T-helper 2 cell (primary cell): ENCODE data around the gene EEFSEC.

Experiments
- DNase-seq, 5 experiments: peaks; one replicate each; pipeline versions ENCODE4 v3.0.0 to v3.0.0-alpha.2; 2012 to 2022

EEFSEC gene

DNA sequence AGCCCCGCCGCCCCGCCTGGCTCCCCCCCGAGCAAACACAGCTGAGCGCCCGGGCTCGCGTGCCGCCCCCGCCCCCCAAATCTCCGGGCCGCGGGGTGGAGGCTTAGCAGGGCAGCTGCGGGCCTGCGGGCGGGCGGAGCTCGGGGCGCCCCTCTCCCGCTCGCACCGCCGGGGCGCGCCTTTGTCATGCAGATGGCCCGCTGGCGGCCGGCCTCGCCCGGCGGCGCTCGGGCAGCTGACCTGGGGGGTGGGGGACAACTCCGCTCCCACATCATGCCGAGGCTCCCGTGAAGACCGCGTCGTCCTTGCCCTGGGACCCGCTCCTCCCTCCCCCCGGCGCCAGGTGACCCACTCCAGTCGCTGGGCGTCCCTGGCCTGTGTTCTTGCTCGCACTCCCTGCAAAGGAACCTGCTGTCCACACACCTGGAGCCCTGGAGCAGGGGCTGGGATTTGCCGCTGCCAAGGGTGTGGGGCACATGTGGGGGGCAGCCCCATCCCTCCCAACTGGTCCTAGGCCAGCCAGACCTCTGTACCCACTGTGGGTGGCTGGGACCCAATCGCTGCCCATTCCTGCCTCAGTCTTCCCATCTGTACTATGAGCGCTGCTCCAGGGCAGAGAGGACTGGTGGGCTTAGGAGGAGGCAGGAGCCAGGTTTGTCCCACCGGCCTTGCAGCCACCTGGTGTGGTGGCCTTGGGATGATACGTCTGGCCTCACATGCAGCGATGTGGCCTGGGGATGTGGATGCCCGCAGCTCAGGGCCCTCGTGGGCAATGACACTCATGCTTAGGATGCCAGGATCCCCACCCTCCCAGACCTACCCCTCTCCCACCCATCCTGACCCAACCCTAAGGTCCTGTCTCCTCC lies 279.9 kb downstream of the EEFSEC start:
- DNase-seq = no peak

- DNase-seq = no peak
These were observed 280.5 kb downstream of the EEFSEC start for GRCh38 chr3:128433837-128434165.

- DNase-seq = no peak
These were observed 281.2 kb downstream of the EEFSEC start for GRCh38 chr3:128434524-128434923.

- DNase-seq = no peak
These were observed 281.8 kb downstream of the EEFSEC start for GRCh38 chr3:128435058-128435457.

- DNase-seq = no peak
These were observed 282.3 kb downstream of the EEFSEC start for GRCh38 chr3:128435561-128435960.

DNA sequence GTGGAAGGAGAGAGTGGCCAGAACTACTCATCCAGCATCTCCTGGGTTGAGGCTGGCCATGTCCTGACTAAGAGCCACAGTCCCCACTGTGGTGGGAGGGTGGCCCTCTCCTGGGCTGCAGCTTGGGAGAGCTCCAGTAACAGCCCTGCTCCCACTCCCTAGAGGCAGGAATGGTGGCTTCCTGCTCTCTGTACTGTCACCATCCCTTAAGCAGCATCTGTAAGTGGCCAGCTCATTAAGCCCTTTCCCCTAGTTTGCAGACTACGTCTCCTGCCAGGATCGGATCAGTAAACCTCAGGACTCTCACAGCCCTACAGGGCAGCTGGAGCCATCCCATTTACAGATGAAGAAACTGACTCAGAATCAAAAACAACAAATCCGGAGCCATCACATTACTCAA lies 282.9 kb downstream of the EEFSEC start:
- DNase-seq = no peak

GRCh38 chr3:128438488-128439072 lies 285.3 kb downstream of the EEFSEC start:
- no peak for DNase-seq

DNA sequence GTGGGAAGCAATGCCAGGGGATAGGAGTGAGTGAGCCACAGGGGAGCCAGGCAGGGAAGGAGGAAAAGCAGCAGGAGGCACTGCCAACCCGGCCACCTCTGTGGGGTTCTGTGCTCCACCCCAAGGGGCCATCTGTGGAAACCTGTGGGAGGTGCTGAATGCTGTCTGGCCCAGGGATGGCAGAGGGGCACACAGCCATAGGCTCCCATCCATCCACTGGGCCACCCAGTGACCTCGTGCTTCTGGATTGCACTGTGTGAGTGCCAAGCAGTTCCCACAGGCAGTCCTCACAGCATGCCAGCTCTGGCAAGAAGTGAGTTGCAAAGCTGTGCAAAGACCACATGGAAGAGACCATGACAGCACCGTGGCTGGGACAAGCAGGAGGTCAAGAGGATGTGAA lies 285.9 kb downstream of the EEFSEC start:
- DNase-seq = no peak

GRCh38 chr3:128442070-128442469 lies 288.8 kb downstream of the EEFSEC start:
- DNase-seq = no peak

- DNase-seq = no peak
These were observed 289.7 kb downstream of the EEFSEC start for GRCh38 chr3:128442949-128443348.

DNA sequence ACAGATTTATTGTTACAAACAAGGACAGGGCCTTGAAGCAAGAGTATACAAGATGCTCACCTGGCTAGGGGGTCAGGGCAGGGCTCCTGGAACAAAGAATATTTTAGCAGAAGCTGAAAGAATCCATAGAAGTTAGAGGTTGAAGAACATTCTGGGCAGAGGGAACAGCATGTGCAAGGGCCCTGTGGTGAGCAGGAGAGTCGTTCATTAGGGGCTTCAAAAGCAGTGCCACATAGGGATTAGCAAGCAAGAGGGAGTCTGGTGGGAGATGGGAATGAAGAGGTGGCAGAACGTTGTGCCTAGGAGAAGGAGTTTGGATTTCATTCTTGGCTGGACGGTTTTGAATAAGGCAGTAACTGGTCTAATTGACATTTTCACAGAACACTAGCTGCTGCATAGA lies 290.5 kb downstream of the EEFSEC start:
- no peak for DNase-seq

DNA sequence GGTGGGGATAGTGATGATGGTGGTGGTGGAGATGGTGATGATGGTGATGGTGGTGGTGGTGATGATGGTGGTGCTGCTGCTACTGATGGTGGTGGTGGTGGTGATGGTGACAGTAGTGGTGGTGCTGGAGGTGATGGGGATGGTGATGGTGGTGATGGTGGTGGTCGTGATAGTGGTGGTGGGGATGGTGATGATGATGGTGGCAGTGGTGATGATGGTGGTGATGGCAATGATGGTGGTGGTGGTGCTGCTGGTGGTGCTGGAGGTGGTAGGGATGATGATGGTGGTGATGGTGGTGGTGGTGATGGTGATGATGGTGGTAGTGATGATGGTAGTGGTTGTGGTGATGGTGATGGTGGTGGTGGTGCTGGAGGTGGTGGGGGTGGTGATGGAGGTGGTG lies 292.1 kb downstream of the EEFSEC start:
- DNase-seq = no peak

DNA sequence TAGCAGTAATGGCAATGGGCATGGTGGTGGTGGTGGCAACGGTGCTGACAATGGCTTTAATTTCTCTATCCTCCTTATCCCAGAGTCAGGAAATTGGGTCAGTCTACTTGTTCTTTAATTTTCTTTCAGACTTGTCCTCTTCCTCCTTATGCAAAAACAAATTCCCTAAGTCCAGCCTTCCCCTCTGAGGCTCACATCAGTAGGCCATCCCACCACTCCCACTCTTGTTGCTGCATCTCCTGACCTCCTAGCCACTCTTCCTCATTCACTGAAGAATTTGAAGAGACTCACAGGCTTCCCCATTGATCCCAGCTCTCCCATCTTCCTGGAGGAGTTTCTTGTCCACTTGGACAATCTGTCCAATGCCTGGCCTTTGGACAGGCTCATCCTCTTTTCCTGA lies 293.5 kb downstream of the EEFSEC start:
- DNase-seq = no peak

DNA sequence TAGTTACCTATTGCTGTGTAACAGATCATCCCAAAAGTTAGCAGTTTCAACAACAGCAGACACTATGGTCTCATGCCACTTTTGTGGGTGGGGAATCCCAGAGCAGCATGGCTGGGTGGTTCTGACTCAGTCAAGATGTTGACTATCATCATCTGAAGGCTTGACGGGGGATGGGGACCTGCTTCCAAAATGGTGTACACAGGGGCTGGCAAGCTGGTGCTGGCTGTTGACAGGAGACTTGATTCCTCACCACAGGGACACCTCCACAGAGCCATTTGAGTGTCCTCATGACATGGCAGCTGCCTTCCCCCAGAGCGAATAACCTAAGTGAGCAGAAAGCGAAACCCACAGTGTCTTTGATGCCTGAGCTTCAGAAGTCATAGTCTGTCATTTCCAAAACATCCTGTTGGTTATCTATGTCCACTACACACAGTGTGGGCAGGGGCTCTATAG lies 294.3 kb downstream of the EEFSEC start:
- peak in 2 of 5 experiments; percentile 11 to 71 for DNase-seq

DNA sequence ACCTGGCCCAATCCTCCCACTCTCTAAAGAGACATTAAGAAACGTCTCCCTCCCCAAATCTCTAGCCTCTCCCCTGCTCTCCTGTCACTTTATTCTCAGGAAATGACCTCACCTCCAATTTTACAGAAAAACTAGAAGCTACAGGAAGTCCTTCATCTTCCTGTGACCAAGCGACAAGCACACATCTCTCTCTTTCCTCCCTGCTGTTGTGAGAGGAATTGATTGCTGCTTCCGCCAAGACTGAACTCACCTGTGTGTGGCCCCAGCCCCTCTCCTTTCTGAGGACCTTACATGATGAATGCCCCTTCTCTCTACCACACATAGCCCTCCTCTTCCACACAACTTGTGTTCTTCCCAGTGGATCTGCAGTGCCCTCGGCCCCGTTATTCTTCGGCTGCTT lies 295.2 kb downstream of the EEFSEC start:
- peak in 1 of 5 experiments; percentile 55 for DNase-seq

GRCh38 chr3:128449111-128449638 lies 295.9 kb downstream of the EEFSEC start:
- no peak for DNase-seq

- DNase-seq = no peak
These were observed 298.8 kb downstream of the EEFSEC start for GRCh38 chr3:128452120-128452519.

DNA sequence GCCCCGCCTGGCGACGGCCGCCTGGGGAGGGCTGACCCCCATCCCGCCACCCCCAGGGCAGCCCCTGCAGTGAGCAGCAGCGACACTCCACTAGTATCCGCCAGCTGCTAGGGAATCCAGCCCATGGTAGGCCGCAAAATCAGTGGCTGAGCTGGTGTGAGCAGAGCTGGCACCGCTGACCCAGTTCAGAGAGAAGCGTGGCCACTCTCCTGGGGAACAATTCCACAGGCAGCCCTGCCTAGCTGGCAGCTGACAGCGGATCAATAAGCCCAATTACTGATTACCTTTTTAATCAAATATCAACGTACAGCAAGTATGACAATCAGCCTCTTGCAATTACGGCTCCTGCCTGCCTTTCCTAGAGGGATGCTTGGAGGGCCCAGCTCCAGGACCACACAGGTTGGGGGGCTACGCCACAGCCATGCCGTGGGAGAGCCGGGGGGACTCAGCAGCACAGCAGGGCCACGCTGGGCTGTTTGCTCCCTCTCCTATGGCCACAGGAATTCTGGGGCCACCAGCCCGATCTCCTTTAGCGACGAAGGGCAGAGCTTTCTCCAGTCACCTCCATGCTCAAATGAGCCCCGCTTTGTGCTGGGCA lies 299.5 kb downstream of the EEFSEC start:
- DNase-seq = no peak

GRCh38 chr3:128453501-128454309 lies 300.4 kb downstream of the EEFSEC start:
- DNase-seq = no peak

DNA sequence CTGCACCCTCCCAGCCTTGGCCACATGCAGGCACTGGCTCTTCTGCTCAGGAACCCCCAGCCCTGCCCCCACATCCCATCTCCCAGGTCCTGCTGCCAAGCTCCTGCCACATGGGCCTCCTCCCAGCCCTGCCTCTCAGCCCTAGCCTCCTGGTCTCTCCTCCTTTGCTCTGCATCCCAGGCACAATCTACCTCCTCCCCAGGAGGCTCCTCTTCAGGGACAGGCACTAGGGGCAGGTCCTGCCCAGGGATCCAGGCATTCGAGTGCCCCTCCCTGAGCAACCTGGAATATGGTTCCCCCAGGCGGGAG lies 301.0 kb downstream of the EEFSEC start:
- no peak for DNase-seq

DNA sequence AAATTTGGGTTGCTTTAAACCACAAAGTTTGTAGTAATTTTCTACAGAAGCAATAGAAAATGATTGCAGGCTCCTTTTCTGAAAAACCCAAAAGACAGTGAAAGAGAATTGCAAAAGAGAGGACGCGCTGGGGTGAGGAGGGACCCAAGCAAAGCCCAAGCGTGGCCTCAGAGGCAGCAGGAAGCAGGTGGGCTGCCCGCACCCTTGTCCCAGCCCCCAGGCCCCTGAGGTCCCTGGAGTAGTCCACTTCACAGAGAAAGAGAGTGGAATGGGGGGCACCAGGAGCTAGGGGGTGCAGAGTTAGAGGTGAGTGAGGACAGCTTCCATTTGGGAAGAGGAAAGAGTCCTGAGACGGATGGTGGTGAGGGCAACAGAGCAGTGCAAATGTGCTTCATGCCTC lies 301.8 kb downstream of the EEFSEC start:
- DNase-seq = no peak

DNA sequence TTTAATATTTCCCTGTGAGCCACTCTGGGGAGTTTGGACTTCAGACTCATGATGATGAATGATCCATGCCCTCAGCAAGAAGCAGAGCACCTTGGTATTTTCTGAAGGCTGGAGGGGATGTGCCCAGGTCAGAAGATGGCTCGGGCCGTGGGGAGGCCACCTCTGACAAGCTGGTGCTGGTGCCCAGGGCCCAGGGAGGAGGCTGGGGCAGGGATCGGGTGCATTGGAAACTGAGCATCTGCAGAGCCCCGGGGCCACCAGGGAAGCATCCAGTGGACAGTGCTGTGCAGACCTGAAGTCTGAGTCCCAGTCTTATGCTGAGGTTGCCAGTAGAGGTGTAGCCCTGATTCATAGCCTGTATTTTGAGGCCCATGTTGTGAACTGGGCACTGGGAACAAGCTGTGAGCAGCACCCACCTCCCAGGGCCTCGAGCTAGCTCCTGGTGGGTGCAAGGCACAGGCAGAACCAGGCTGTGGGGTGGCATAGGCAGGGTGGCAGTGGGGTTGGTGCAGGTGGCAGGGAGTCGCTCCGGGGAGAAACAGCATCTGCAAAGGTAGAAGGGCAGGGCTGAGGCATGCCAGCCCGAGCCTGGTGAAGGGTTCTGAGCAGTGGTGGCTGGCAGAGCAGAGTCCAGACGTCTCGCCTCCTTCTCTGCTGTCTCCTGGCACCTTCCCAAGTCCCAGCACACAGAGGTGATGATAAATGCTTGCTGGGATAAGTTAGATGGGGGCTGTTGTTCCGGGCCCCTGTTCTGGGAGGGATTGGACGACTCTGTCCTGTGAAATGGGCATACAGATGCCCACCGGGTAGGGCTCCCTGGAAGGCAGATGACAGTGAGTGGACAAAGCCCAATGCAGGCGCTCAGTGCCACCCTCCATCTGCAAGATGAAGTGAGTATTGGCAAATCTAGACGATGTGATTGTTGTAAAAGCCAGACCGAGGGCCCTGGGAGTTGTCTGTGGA lies 302.8 kb downstream of the EEFSEC start:
- DNase-seq = no peak
